ENCODE data around the gene SLC22A5. TPM values are rescaled to one million over a fixed set of nuclear protein-coding genes. Genes with fewer than 3 reads are reported as not detected.
A peak's percentile ranks its signal among the peaks of the same experiment; 100 is the strongest.

SLC22A5 gene
- total RNA-seq, 6 donors from 2014 or later: 7.9 to 22.0 (median 12.7) TPM

- H3K9me3 ChIP-seq: no peaks in the 10 kb centered on the region
- no peak overlapping the region for H3K4me3 ChIP-seq
- TF ChIP-seq, protein P1, sequence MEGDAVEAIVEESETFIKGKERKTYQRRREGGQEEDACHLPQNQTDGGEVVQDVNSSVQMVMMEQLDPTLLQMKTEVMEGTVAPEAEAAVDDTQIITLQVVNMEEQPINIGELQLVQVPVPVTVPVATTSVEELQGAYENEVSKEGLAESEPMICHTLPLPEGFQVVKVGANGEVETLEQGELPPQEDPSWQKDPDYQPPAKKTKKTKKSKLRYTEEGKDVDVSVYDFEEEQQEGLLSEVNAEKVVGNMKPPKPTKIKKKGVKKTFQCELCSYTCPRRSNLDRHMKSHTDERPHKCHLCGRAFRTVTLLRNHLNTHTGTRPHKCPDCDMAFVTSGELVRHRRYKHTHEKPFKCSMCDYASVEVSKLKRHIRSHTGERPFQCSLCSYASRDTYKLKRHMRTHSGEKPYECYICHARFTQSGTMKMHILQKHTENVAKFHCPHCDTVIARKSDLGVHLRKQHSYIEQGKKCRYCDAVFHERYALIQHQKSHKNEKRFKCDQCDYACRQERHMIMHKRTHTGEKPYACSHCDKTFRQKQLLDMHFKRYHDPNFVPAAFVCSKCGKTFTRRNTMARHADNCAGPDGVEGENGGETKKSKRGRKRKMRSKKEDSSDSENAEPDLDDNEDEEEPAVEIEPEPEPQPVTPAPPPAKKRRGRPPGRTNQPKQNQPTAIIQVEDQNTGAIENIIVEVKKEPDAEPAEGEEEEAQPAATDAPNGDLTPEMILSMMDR (IDR thresholded peaks at IDR 0.05): no peak
- TF ChIP-seq POLR2AphosphoS5 (IDR thresholded peaks at IDR 0.05) (peak in 1 of 2 donors; percentile 13), POLR2A (IDR thresholded peaks at IDR 0.05) (peak in 1 of 4 donors; percentile 26)
- peak overlapping the region in 3 of 4 donors; percentile 60 to 62 (median 60) for H3K27ac ChIP-seq
- H3K27me3 ChIP-seq: no peaks in the 10 kb centered on the region
- WGBS, 2 donors: 79 to 88% methylated on average over 1 of the region's 1 CpG
- peaks cover 0 to 1% (median 0%) of the 10 kb centered on the region in 4 donors for H3K36me3 ChIP-seq
- ATAC-seq (ENCODE audit: low FRiP score in 2 of 2) (peak in 1 of 2 donors; percentile 66), DNase-seq (peak in 1 of 2 donors; percentile 39)
- peaks cover 0 to 3% (median 0%) of the 10 kb centered on the region in 4 donors for H3K4me1 ChIP-seq
Measured at GRCh38 chr5:132354381-132355139, 14.9 kb upstream of the SLC22A5 start.

DNA sequence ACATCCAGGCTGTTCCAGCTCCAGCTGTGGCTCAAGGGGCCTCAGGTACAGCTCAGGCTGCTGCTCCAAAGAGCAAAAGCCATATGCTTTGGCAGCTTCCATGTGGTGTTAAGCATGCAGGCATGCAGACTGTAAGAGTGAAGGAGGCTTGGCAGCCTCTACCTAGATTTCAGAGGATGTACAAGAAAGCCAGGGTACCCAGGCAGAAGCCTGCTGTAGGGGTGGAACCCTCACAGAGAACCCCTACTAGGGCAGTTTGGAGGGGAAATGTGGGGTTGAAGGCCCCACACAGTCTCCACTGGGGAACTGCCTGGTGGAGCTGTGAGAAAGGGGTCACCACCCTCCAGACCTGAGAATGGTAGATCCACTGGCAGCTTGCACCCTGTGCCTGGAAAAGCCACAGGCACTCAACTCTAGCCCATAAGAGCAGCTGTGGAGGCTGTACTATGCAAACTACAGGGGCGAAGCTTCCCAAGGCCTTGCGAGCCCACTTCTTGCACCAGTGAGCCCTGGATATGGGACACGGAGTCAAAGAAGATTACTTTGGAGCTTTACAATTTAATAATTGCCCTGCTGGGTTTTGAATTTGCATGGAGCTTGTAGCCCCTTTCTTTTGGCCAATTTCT, 14.3 kb upstream of the SLC22A5 start:
- Histone ChIP-seq H3K27me3 (no peaks in the 10 kb centered on the region), H3K4me3 (no peak overlapping the region), H3K27ac (peak overlapping the region in 3 of 4 donors; percentile 60 to 62 (median 60)), H3K36me3 (no peaks in the 10 kb centered on the region), H3K4me1 (peaks cover 0 to 3% (median 0%) of the 10 kb centered on the region in 4 donors), H3K9me3 (no peaks in the 10 kb centered on the region)
- ATAC-seq (ENCODE audit: low FRiP score in 2 of 2) (peak in 1 of 2 donors; percentile 13), DNase-seq (no peak)
- WGBS, 2 donors: 95 to 100% methylated on average over 3 of the region's 3 CpGs
- TF ChIP-seq POLR2A (IDR thresholded peaks at IDR 0.05) (no peak), POLR2AphosphoS5 (IDR thresholded peaks at IDR 0.05) (no peak), EP300 (IDR thresholded peaks at IDR 0.05) (no peak)
- TF ChIP-seq, protein P1 (IDR thresholded peaks at IDR 0.05): no peak

GRCh38 chr5:132358775-132359174, 10.7 kb upstream of the SLC22A5 start:
- no peak for ATAC-seq (ENCODE audit: low FRiP score in 2 of 2)
- H3K27ac ChIP-seq: no peak overlapping the region
- WGBS, 2 donors: 93 to 100% methylated on average over 1 of the region's 1 CpG
- no peak for TF ChIP-seq EP300 (IDR thresholded peaks at IDR 0.05)
- no peak for TF ChIP-seq POLR2AphosphoS5 (IDR thresholded peaks at IDR 0.05)
- TF ChIP-seq, protein P1 (IDR thresholded peaks at IDR 0.05): no peak
- TF ChIP-seq POLR2A (IDR thresholded peaks at IDR 0.05): no peak
- no peaks in the 10 kb centered on the region for H3K9me3 ChIP-seq
- peaks cover 0 to 3% (median 0%) of the 10 kb centered on the region in 4 donors for H3K4me1 ChIP-seq
- H3K27me3 ChIP-seq: no peaks in the 10 kb centered on the region
- DNase-seq: no peak
- no peak overlapping the region for H3K4me3 ChIP-seq
- H3K36me3 ChIP-seq: no peaks in the 10 kb centered on the region

DNA sequence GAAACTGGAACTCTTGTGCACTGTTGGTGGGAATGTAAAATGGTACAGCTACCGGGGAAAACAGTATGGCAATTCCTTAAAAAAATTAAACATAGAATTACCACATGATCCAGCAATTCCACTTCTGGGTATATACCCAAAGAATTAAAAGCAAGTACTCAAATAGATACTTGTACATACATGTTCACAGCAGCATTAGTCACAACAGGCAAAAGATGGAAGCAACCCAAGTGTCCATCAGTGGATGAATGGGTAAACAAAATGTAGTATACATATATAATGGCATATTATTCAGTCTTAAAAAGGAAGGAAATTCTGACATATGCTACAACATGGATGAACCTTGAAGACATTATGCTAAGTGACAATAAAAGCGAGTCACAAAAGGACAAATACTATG, 7.4 kb upstream of the SLC22A5 start:
- ATAC-seq (ENCODE audit: low FRiP score in 2 of 2): no peak
- Histone ChIP-seq H3K4me3 (no peak overlapping the region), H3K27ac (no peak overlapping the region), H3K4me1 (peaks cover 0 to 8% (median 4%) of the 10 kb centered on the region in 4 donors), H3K9me3 (no peaks in the 10 kb centered on the region), H3K27me3 (no peaks in the 10 kb centered on the region), H3K36me3 (no peaks in the 10 kb centered on the region)
- WGBS, 2 donors: 98 to 100% methylated on average over 2 of the region's 2 CpGs
- TF ChIP-seq POLR2A (IDR thresholded peaks at IDR 0.05): no peak
- no peak for TF ChIP-seq POLR2AphosphoS5 (IDR thresholded peaks at IDR 0.05)
- TF ChIP-seq EP300 (IDR thresholded peaks at IDR 0.05): no peak
- TF ChIP-seq, protein P1 (IDR thresholded peaks at IDR 0.05): no peak
- DNase-seq: no peak

Data from upper lobe of left lung (tissue), 6 donors.